Gastroesophageal sphincter (tissue), 3 donors: ENCODE data around the gene ANXA1.

Source experiments
- CTCF ChIP-seq, 4 experiments: fragments of 200-600 bp in 2 of 4; fragments of 450-650 bp in 2 of 4; sonication (generic) in 1 of 4; IDR thresholded peaks; one replicate each; pipeline ENCODE4 v1.5.1; 2017 to 2019; ENCODE audit warnings: antibody characterized with exemption in 4 of 4, mild to moderate bottlenecking in 2 of 4, moderate library complexity in 2 of 4
- POLR2A ChIP-seq, 2 donors: fragments of 450-650 bp; IDR thresholded peaks; one replicate each; pipeline ENCODE4 v1.6.1; 2017; ENCODE audit warnings: antibody characterized with exemption in 2 of 2, mild to moderate bottlenecking in 2 of 2, moderate library complexity in 1 of 2

GRCh38 chr9:73154271-73154670, 2.6 kb downstream of the ANXA1 start:
- TF ChIP-seq CTCF (IDR thresholded peaks at IDR 0.05) (no peak), POLR2A (IDR thresholded peaks at IDR 0.05) (no peak)
